PFSK-1 (cell line): ENCODE measurements around the gene CCDC191.

Experiments
- POLR2AphosphoS5 ChIP-seq: IDR thresholded peaks from 2 replicates; pipeline ENCODE4 v1.6.1; 2012; ENCODE audit warnings: low read depth, mild to moderate bottlenecking, control low read depth, low read length, moderate library complexity
- TAF1 ChIP-seq: IDR thresholded peaks from 2 replicates; pipeline ENCODE4 v1.6.1; 2012; ENCODE audit warnings: low read length, control low read depth, borderline replicate concordance; ENCODE audit not compliant: insufficient read depth

DNA sequence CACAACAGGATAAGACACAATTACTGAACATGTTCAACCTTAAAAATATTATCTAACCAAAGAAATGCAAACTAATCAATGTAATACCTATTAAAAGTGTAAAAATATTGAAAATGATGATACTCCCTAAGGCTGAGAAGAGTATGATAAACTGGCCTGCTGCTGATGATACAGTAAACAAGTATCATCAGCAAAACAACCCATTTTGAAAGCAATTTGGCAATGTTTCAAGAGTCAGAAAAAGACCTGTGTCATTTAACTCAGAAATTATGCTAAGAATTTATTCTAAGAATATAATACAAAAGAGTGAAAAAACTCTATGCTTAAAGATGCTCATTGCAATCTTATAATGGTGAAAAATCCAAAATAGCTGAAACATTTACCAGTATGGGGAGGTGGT, 22.1 kb downstream of the CCDC191 start:
- TF ChIP-seq TAF1: no peak
- no peak for TF ChIP-seq POLR2AphosphoS5
